SK-N-MC (cell line): ENCODE data around the gene LAMB3.

ENCODE experiments used
- EZH2 ChIP-seq: fragments of 200-600 bp; sonication (generic); IDR thresholded peaks from one replicate; pipeline ENCODE4 v1.6.1; 2017; ENCODE audit warnings: antibody characterized with exemption
- POLR2AphosphoS5 ChIP-seq: IDR thresholded peaks from 2 replicates; pipeline ENCODE4 v1.6.1; 2012; ENCODE audit warnings: mild to moderate bottlenecking, low read depth, low read length, borderline replicate concordance

DNA sequence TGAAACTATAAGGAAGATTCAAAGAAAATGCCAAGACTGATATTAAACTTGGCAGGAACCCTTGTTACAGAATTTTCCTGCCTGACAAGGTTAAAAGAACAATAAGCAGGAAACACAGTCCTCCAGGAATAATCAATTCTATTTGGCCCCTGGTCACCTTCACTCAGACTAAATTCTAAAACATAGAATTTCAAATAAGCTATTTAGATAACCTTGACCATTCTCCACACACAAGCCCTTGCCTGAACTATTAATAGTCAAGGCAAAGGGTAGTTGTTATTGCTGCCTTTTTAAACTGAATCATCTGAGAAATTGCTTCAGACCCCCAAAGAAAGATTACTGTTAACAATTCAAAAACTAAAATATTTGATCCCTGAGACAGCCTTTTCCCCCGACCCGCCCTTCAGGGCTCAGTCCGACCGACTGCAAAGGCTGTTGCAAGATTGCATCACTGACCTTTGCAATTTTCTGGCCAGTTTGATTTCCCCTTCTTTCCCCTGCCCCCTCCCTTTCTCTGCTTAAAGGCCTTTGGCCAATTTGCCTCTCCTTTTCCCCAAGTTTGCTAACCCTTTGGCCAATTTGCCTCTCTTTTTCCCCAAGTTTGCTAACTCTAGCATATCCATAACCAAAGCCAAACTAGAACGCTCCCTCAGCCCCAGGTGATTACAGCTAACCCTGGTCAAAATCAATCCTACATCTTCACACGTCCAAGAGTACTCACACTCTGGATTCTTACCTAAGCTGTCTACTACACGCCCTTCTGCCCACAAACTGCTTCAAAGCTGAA, 21.6 kb upstream of the LAMB3 start:
- TF ChIP-seq POLR2AphosphoS5 (no peak), EZH2 (no peak)
